ENCODE data around the gene RYR2.

DNA sequence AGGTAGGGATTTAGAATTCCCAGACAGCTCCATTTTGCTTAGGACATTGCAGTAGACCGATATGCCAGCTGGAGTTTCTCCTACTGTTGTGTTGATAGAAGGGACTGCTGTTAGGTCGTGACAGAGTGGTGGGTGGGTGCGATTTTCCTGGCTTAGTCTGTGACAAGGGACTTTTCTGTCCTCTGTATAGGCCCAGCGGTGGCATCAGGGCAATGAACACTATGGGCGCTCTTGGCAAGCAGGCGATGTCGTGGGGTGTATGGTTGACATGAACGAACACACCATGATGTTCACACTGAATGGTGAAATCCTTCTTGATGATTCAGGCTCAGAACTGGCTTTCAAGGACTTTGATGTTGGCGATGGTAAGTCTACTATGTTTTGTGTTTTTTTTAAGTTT is 527.0 kb downstream of the RYR2 start:
- TF ChIP-seq EZH2 (IDR thresholded peaks at IDR 0.05; ENCODE audit: insufficient read depth, poor library complexity, severe bottlenecking) (no peak), EZH2phosphoT487 (IDR thresholded peaks at IDR 0.05; ENCODE audit: insufficient read depth, low read depth) (no peak)
